Nephron (organoid): Measurements from ENCODE around the gene ARRB1.

ENCODE experiments used
- H3K27ac Mint-ChIP-seq, 3 experiments: 2 replicates each; pipeline ENCODE4 v1.8.0; 2020; ENCODE audit warnings: mixed read lengths in 3 of 3, mild to moderate bottlenecking in 2 of 3, moderate library complexity in 1 of 3
- H3K27me3 Mint-ChIP-seq: 2 replicates; pipeline ENCODE4 v1.8.0; 2021; ENCODE audit warnings: low read depth, mild to moderate bottlenecking, moderate library complexity, mixed read lengths
- H3K36me3 Mint-ChIP-seq: 2 replicates; pipeline ENCODE4 v1.8.0; 2020; ENCODE audit warnings: low read depth, mixed read lengths
- H3K4me1 Mint-ChIP-seq: 2 replicates; pipeline ENCODE4 v1.8.0; 2020; ENCODE audit warnings: mixed read lengths
- H3K4me3 Mint-ChIP-seq, 3 experiments: 2 replicates each; pipeline ENCODE4 v1.8.0; 2020; ENCODE audit warnings: mild to moderate bottlenecking in 3 of 3, mixed read lengths in 3 of 3, moderate library complexity in 2 of 3
- H3K9me3 Mint-ChIP-seq: 2 replicates; pipeline ENCODE4 v1.8.0; 2020; ENCODE audit warnings: mixed read lengths
- TF ChIP-seq, protein P1 (sequence below), 3 experiments: fragments of 200-600 bp; sonication (generic); IDR thresholded peaks; one replicate each; pipeline ENCODE4 v1.5.0; 2021; ENCODE audit warnings: antibody characterized with exemption in 3 of 3; ENCODE audit not compliant: unreplicated experiment in 3 of 3

Gene ARRB1

DNA sequence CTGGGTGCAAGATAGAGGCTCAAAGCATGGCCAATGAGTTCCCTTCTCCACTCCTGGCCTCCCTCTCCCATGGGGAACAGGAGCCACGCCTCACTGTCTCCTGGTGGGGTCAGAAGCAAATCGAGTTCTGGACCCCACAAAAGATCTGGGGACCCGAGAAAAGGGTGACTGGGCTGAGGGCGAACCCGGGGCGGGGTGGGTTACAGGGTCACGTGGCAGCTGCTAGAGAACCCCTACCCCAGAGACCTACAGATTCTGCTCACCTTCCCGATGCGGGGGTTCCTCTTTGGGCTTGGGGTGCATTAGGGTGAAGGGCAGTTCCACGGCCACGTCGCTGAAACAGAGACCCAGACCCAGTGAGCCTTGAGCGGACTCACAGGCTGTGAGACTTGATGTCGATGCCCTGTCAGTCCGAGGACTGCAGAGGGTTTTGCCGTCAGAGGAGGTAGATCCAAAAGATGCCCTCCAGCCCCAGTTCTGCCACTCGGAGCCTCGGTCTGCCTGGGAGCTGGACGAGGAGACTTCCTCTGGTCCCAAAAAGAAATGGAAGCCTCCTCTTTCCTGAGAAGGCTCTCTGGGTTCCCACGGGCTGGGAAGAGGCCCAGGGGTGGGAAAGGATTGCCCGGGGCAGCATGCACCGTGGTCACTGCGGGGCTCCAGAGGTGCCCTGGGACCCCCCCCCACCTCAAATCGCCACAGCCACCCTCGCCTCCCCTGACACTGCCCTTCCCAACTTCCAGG lies 82.7 kb downstream of the ARRB1 start:
- H3K9me3 Mint-ChIP-seq = no peaks in the 10 kb centered on the region
- TF ChIP-seq, protein P1, sequence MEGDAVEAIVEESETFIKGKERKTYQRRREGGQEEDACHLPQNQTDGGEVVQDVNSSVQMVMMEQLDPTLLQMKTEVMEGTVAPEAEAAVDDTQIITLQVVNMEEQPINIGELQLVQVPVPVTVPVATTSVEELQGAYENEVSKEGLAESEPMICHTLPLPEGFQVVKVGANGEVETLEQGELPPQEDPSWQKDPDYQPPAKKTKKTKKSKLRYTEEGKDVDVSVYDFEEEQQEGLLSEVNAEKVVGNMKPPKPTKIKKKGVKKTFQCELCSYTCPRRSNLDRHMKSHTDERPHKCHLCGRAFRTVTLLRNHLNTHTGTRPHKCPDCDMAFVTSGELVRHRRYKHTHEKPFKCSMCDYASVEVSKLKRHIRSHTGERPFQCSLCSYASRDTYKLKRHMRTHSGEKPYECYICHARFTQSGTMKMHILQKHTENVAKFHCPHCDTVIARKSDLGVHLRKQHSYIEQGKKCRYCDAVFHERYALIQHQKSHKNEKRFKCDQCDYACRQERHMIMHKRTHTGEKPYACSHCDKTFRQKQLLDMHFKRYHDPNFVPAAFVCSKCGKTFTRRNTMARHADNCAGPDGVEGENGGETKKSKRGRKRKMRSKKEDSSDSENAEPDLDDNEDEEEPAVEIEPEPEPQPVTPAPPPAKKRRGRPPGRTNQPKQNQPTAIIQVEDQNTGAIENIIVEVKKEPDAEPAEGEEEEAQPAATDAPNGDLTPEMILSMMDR (IDR thresholded peaks at IDR 0.05; ENCODE audit: unreplicated experiment in 3 of 3) = no peak
- no peak overlapping the region for H3K4me3 Mint-ChIP-seq
- H3K36me3 Mint-ChIP-seq = peaks cover 3% of the 10 kb centered on the region
- H3K4me1 Mint-ChIP-seq = no peaks in the 10 kb centered on the region
- H3K27me3 Mint-ChIP-seq = no peaks in the 10 kb centered on the region
- no peak overlapping the region for H3K27ac Mint-ChIP-seq

GRCh38 chr11:75267171-75267970 lies 84.1 kb downstream of the ARRB1 start:
- Mint-ChIP-seq H3K9me3 (no peaks in the 10 kb centered on the region), H3K4me1 (no peaks in the 10 kb centered on the region), H3K4me3 (no peak overlapping the region), H3K27me3 (no peaks in the 10 kb centered on the region), H3K27ac (no peak overlapping the region), H3K36me3 (peaks cover 3% of the 10 kb centered on the region)
- TF ChIP-seq, protein P1 (IDR thresholded peaks at IDR 0.05; ENCODE audit: unreplicated experiment in 3 of 3) = no peak

GRCh38 chr11:75265851-75266531 lies 85.5 kb downstream of the ARRB1 start:
- Mint-ChIP-seq H3K36me3 (peaks cover 3% of the 10 kb centered on the region), H3K4me1 (no peaks in the 10 kb centered on the region), H3K27me3 (no peaks in the 10 kb centered on the region), H3K9me3 (no peaks in the 10 kb centered on the region), H3K27ac (no peak overlapping the region), H3K4me3 (no peak overlapping the region)
- TF ChIP-seq, protein P1 (IDR thresholded peaks at IDR 0.05; ENCODE audit: unreplicated experiment in 3 of 3) = no peak

- H3K4me1 Mint-ChIP-seq = no peaks in the 10 kb centered on the region
- TF ChIP-seq, protein P1 (IDR thresholded peaks at IDR 0.05; ENCODE audit: unreplicated experiment in 3 of 3) = no peak
- H3K4me3 Mint-ChIP-seq = no peak overlapping the region
- H3K27ac Mint-ChIP-seq = no peak overlapping the region
- H3K36me3 Mint-ChIP-seq = peaks cover 3% of the 10 kb centered on the region
- H3K9me3 Mint-ChIP-seq = no peaks in the 10 kb centered on the region
- H3K27me3 Mint-ChIP-seq = no peaks in the 10 kb centered on the region
Measured at GRCh38 chr11:75264971-75265370, 86.5 kb downstream of the ARRB1 start.

- Mint-ChIP-seq H3K4me3 (no peak overlapping the region), H3K36me3 (peaks cover 3% of the 10 kb centered on the region), H3K4me1 (no peaks in the 10 kb centered on the region), H3K27ac (no peak overlapping the region), H3K9me3 (no peaks in the 10 kb centered on the region), H3K27me3 (no peaks in the 10 kb centered on the region)
- TF ChIP-seq, protein P1 (IDR thresholded peaks at IDR 0.05; ENCODE audit: unreplicated experiment in 3 of 3) = no peak
Measured at GRCh38 chr11:75264356-75264755, 87.1 kb downstream of the ARRB1 start.
